GM12865 (cell line): ENCODE data around the gene HSPG2.
"Not testable (repeated sequence)": the region's sequence is repeated elsewhere in the genome, so short reads cannot be mapped to it uniquely, and the experiment has no call there.

Experiments used
- DNase-seq: peaks from one replicate; pipeline ENCODE4 v3.0.0; 2010; ENCODE audit warnings: low read depth
- H3K4me3 ChIP-seq: 2 replicates; pipeline ENCODE4 v1.5.1; 2011; ENCODE audit warnings: mild to moderate bottlenecking, low read depth, low read length, control low read depth
- TF ChIP-seq, protein P1 (sequence below): IDR thresholded peaks from 2 replicates; pipeline ENCODE4 v1.5.1; 2011; ENCODE audit warnings: low read length, control low read depth, low read depth, inconsistent platforms; ENCODE audit not compliant: insufficient read depth; ENCODE audit errors: missing control alignments

The HSPG2 gene

DNA sequence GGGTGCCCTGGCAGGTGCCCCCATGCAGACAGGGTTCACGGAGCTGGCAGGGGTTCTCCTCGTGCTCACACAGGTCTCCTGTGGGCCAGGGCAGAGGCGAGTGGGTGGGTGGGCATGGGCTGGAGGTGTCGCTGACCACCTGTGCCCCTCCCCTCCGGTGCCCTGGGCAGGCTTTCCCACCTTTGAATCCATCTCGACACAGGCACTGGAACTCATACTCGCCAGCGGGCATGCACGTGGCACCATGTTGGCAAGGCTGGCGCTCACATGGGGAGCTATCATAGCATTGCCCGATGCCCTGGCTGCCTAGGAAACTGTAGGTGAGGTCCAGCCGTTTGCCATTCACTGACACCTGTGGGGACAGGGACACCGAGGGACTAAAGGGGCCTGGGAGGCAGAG lies 109.0 kb downstream of the HSPG2 start:
- TF ChIP-seq, protein P1, sequence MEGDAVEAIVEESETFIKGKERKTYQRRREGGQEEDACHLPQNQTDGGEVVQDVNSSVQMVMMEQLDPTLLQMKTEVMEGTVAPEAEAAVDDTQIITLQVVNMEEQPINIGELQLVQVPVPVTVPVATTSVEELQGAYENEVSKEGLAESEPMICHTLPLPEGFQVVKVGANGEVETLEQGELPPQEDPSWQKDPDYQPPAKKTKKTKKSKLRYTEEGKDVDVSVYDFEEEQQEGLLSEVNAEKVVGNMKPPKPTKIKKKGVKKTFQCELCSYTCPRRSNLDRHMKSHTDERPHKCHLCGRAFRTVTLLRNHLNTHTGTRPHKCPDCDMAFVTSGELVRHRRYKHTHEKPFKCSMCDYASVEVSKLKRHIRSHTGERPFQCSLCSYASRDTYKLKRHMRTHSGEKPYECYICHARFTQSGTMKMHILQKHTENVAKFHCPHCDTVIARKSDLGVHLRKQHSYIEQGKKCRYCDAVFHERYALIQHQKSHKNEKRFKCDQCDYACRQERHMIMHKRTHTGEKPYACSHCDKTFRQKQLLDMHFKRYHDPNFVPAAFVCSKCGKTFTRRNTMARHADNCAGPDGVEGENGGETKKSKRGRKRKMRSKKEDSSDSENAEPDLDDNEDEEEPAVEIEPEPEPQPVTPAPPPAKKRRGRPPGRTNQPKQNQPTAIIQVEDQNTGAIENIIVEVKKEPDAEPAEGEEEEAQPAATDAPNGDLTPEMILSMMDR: no peak
- H3K4me3 ChIP-seq: no peak overlapping the region
- DNase-seq: no peak

DNA sequence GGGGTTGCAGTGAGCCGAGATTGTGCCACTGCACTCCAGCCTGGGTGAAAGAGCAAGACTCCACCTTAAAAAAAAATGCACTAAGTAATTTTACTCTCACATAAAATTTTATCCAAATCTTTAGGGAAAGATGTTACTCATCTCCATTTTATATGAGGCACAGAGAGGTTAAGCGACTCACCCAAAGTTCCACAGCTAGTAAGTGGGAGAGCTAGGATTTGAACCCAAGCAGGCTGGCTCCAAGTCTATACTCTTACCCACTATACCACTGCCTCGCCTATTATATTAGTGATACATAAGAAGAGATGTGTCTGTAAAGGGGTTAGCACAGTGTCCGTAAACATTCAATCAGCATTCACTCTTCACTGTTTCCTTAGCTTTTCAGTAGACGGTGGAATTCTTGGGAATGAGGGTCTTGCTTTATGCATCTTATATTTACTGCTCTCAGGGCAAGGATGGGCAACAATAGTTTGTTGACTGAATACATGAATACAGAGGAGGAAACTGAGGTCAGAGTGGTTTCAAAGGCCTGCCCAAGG lies 109.9 kb downstream of the HSPG2 start:
- no peak overlapping the region for H3K4me3 ChIP-seq
- TF ChIP-seq, protein P1: no peak
- no peak for DNase-seq

DNA sequence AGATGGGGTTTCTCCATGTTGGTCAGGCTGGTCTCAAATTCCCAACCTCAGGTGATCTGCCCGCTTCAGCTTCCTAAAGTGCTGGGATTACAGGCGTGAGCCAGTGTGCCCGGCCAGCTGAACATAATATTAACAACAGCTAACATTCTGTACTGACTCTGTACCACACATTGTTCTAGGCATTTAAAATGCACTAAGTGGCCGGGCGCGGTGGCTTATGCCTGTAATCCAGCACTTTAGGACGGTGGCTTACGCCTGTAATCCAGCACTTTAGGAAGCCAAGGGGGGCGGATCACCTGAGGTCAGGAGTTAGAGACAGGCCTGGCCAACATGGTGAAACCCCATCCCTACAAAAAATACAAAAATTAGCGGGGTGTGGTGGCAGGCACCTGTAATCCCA lies 110.4 kb downstream of the HSPG2 start:
- H3K4me3 ChIP-seq: not testable (repeated sequence)

DNA sequence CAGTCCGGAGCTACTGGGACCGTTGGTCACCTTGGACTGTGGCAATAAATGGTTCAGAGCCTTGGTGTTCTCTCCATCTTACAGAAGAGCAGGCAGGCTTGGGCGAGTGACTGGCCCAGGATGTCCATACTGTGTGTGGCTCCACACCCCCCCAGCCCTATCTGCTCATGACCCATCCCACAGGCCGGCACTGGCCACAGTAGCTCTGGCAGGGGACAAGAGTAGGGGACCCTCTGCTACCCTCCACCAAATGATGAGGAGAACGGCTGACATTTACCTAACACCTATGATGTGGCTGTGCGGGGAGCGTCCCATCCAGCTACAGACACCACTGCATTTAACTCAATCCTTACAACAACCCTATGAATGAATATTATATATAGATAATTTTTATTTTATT lies 111.7 kb downstream of the HSPG2 start:
- no peak for DNase-seq
- no peak overlapping the region for H3K4me3 ChIP-seq
- TF ChIP-seq, protein P1: no peak

More for the DNA sequence above, 110.4 kb downstream of the HSPG2 start:
- not testable (repeated sequence) for DNase-seq

DNA sequence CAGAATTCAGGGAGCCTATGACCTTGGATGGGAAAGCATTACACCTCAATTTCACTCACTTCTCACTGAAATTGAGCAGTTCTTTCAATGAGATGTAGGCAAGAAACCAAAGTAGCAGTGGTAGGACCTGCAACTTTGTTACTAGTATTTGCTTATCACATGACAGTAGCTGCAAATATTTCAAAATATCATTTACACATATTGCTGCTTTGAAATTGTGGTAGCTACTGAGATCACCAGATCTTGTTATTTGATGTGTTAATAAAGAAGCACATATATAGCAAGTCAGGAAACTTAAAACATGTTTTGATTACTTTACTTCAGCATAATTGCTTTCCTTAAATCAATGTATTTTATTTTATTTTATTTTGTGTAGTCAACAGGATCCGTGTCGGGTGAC lies 112.2 kb downstream of the HSPG2 start:
- no peak for DNase-seq
- TF ChIP-seq, protein P1: no peak

DNA sequence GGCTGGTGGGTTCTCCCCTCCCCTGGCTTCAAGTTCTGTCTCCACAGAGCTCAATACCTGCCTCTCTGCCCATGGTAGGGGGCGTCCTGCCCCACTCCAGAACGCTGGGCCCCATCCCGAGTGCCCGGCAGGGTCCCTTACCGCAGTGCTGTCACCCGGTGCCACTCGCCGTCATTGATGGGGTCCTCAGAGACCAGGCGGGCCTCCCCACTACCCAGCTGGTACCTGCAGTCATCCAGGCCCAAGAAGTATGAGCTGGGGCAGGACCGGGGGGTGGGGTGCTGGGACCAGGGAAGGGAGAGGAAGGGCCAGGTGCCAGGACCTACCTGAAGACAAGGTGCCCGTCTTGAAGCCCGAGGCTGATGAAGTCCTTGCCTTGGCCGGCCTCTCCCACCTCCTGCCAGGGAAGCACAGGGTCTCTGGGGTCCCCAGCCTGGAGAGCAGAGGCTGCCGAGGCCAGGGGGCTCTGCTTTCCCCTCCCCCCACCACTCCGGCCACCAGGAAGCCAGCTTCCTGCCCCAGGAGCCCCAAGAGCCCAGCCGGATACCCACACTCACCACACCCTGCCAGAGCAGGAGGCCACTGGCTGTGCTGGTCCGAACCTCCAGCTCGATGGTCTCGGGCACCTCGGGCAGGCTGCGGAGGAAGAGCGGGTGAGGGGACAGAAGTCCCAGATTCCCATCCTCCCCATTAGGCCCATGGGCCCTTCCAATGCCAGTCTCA lies 113.0 kb downstream of the HSPG2 start:
- no peak for DNase-seq
- H3K4me3 ChIP-seq: no peak overlapping the region
- TF ChIP-seq, protein P1: no peak

More for the DNA sequence above, 112.2 kb downstream of the HSPG2 start:
- H3K4me3 ChIP-seq: no peak overlapping the region

DNA sequence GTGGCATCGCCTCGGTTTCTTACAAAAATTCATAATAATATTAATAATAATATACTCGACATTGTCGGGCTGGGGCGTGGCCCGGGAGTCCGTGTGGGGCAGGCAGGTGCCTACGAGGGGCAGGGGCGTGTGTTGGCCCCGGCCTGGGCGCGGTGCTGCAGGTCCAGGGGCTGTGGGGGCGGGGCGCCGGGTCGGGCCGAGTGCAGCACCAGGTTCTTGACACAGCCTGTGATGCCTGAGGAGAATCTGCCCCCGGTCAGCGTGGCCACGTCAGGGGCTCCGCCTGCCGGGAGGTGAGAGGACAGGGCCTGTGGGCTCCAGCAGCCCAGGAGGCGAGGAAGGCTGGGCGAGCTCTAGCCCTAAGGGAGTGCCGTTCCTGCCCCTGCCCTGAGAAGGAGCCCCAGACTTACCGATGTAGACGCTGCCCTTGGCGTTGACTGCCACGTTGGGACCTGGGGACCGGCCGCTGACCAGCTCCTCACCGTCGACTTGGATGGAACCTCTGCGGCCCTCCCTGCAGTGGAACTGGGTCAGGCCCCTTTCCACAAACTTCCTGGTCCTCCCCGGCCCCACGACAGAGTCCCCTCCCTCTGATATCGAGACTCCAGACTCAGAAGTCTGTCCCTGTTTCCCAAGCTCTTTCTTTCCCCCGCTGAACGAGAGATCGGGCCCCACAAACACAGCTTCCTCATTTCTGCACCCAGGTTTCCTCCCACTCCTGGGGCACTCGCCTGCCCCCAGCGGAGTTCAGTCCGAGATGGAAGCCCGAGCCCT lies 113.7 kb downstream of the HSPG2 start:
- H3K4me3 ChIP-seq: no peak overlapping the region
- TF ChIP-seq, protein P1: no peak
- no peak for DNase-seq
